HG02938 (cell line): ENCODE results near the gene RBP7.

Experiments used
- ATAC-seq: cut with Tn5 transposase; IDR thresholded peaks from one replicate; pipeline ENCODE4 v1.9.1; 2021; ENCODE audit warnings: mild to moderate bottlenecking, moderate library complexity; ENCODE audit not compliant: unreplicated experiment

Gene RBP7

DNA sequence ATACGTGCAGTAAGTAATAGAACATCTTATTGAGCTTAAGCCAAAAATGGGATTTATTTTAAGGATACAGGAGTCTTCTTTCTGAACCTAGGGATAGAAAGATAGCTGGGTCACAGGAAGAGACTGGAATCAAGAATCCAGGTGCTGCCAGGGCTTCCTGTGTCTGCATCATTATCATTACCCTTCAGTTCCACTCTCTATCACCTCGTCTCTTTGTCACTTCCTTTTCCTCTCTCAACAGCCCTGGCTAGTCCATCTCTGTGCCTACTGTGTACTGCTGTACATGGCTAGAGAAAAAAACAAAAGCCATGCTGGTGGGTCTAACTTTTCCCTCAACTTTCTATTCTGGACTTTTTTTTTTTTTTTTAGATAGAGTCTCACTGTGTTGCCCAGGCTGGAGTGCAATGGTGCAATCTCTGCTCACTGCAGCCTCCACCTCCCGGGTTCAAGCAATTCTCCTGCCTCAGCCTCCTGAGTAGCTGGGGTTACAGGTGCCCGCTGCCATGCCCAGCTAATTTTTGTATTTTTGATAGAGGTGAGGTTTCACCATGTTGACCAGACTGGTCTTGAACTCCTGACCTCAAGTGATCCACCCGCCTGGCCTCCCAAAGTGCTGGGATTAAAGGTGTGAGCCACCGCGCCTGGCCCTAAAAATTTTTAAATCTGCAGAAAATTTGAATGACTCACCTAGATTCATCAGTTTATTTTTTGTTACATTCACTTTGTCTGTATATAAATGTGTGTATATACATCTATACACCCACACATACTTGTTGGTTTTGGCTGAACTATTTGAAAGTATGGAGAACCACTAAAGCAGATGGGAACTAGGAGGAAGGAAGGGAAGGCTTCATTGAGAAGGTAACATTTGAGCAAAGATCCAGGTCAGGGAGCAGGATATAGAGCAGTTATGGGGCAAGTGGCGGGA lies 67.7 kb downstream of the RBP7 start:
- ATAC-seq: no peak

GRCh38 chr1:10065344-10065685 lies 68.3 kb downstream of the RBP7 start:
- no peak for ATAC-seq
